GM12872 (cell line): ENCODE data around the gene SDR39U1.

ENCODE experiments used
- CTCF ChIP-seq: IDR thresholded peaks from 3 replicates; pipeline ENCODE4 v1.5.1; 2011; ENCODE audit warnings: low read depth, mild to moderate bottlenecking, low read length, moderate library complexity; ENCODE audit not compliant: insufficient read depth

SDR39U1 gene

GRCh38 chr14:24463884-24464785, 21.6 kb upstream of the SDR39U1 start:
- no peak for TF ChIP-seq CTCF

GRCh38 chr14:24463017-24463883, 20.7 kb upstream of the SDR39U1 start:
- no peak for TF ChIP-seq CTCF

GRCh38 chr14:24461336-24461735, 18.8 kb upstream of the SDR39U1 start:
- no peak for TF ChIP-seq CTCF

- TF ChIP-seq CTCF, result no peak
These were observed 16.8 kb upstream of the SDR39U1 start for GRCh38 chr14:24459331-24459730.

GRCh38 chr14:24458736-24459135, 16.2 kb upstream of the SDR39U1 start:
- TF ChIP-seq CTCF, result no peak

GRCh38 chr14:24456980-24457379, 14.4 kb upstream of the SDR39U1 start:
- no peak for TF ChIP-seq CTCF

- no peak for TF ChIP-seq CTCF
These were observed 583 bp upstream of the SDR39U1 start for GRCh38 chr14:24443053-24443665.
